ENCODE measurements around the gene E2F3. TPM values are rescaled to one million over a fixed set of nuclear protein-coding genes. Genes with fewer than 3 reads are reported as not detected.

Gene E2F3
- total RNA-seq, result 14.0 TPM
- 1 to 10 TPM; 5.2 to 8.5 (median 7.1) TPM for polyA plus RNA-seq

DNA sequence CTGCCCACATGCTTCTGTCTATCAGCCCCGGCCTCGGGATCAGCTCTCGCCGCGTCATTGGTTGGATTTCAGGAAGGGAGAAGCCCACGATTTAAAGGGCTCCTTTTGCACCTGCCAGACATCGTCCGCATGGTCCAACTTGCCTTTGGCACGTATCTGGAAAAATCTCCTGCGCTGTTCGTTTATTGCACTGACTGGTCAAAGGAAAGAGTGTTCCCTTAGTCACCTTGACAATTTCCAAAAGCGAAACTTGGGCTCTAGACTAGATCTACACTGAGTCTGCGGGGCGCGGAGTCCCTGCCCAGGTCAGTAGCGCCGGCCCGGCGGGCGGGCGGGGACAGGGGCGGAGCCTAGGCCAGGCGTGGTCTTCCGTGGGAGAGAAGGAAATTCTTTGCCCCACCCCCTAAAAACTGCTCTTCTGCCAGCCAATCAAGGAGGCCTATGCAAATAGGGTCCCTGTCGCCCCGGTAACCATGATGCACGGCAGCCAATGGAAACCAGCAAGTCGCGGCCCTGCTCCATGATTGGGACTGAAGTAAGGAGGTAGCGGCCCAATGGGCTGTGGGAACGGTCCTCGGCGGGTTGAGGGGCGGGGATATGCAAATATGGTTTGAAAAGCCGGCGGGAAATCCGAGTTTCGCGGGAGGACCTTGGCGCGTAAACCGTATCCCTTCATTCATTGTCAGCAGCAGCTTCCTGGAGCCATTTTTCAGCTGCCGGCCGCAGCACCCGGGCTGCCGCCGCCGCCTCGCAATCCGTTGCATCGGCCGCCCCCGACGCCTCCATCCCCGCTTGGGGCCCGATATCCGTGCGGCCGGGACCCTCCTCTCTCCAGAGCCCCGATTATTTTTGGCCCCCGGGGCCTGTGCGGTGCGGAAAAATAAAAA lies at the start of gene E2F3:
Gene E2F3 (plus strand): TSS at position 675 of the 887 bp plus-strand sequence. CDS start 354 bp downstream, outside the sequence.
- Mint-ChIP-seq H3K36me3 (peaks cover 3% of the 10 kb centered on the region), H3K9me3 (no peaks in the 10 kb centered on the region), H3K4me3 (peak within 1 kb of the TSS; percentile 91 to 100 (median 96)), H3K27ac (peak within 1 kb of the TSS; percentile 69 to 84 (median 72)), H3K4me1 (peaks cover 19 to 48% (median 28%) of the 10 kb centered on the region in 4 donors), H3K27me3 (no peaks in the 10 kb centered on the region)
- Histone ChIP-seq H3K27me3 (ENCODE audit: control insufficient read depth, insufficient read depth, low read length) (no peaks in the 10 kb centered on the region), H3K27ac (ENCODE audit: insufficient read depth, low read length, poor library complexity, severe bottlenecking) (peak within 1 kb of the TSS; percentile 92), H3K4me3 (ENCODE audit: low read depth, low read length) (peak within 1 kb of the TSS; percentile 96), H3K4me1 (ENCODE audit: control insufficient read depth, insufficient read depth, low read length, poor library complexity, severe bottlenecking) (peaks cover 39% of the 10 kb centered on the region), H3K9me3 (ENCODE audit: control insufficient read depth in 2 of 2, low read length in 2 of 2) (no peaks in the 10 kb centered on the region), H3K36me3 (ENCODE audit: control insufficient read depth, insufficient read depth, low read length) (no peaks in the 10 kb centered on the region)
- ATAC-seq (ENCODE audit: low read depth in 2 of 2) (peak; percentile 90 to 92), DNase-seq (peak; percentile 99 to 100 (median 99))

DNA sequence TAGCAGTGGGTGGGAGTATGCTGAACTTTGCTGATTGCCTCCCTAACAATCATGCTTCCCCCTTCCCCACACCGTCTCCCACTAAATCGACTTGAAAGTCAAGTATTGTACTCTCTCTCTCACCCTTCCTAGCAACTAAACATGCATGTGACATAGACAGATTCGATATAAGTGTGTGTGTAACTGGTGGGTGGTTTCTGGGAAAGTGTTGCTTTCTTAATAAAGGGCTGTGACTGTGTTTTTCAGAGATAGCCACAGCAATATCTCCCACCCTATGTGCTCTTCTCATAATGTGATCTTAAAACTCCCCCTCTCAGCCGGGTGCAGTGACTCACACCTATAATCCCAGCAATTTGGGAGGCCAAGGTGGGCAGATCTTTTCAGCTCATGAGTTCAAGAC lies 49.3 kb upstream of the E2F3 start:
- Mint-ChIP-seq H3K9me3 (peaks cover 0 to 8% (median 2%) of the 10 kb centered on the region in 7 donors), H3K27me3 (peaks cover 11% of the 10 kb centered on the region), H3K27ac (no peak overlapping the region), H3K4me1 (peaks cover 4 to 6% (median 5%) of the 10 kb centered on the region in 4 donors), H3K36me3 (no peaks in the 10 kb centered on the region), H3K4me3 (no peak overlapping the region)
- ATAC-seq (ENCODE audit: low read depth in 2 of 2), result no peak
- H3K36me3 ChIP-seq (ENCODE audit: control insufficient read depth, insufficient read depth, low read length), result no peaks in the 10 kb centered on the region
- peaks cover 0 to 5% of the 10 kb centered on the region in 2 experiments for H3K9me3 ChIP-seq (ENCODE audit: control insufficient read depth in 2 of 2, low read length in 2 of 2)
- H3K4me3 ChIP-seq (ENCODE audit: low read depth, low read length), result no peak overlapping the region
- no peaks in the 10 kb centered on the region for H3K4me1 ChIP-seq (ENCODE audit: control insufficient read depth, insufficient read depth, low read length, poor library complexity, severe bottlenecking)
- peaks cover 2% of the 10 kb centered on the region for H3K27me3 ChIP-seq (ENCODE audit: control insufficient read depth, insufficient read depth, low read length)
- H3K27ac ChIP-seq (ENCODE audit: insufficient read depth, low read length, poor library complexity, severe bottlenecking), result no peak overlapping the region
- DNase-seq, result no peak

GRCh38 chr6:20353134-20353533 lies 48.5 kb upstream of the E2F3 start:
- H3K4me3 ChIP-seq (ENCODE audit: low read depth, low read length), result no peak overlapping the region
- peaks cover 4% of the 10 kb centered on the region for H3K36me3 Mint-ChIP-seq
- H3K4me1 ChIP-seq (ENCODE audit: control insufficient read depth, insufficient read depth, low read length, poor library complexity, severe bottlenecking), result no peaks in the 10 kb centered on the region
- peaks cover 0 to 8% (median 2%) of the 10 kb centered on the region in 7 donors for H3K9me3 Mint-ChIP-seq
- H3K27ac Mint-ChIP-seq, result no peak overlapping the region
- H3K9me3 ChIP-seq (ENCODE audit: control insufficient read depth in 2 of 2, low read length in 2 of 2), result peaks cover 0 to 5% of the 10 kb centered on the region in 2 experiments
- DNase-seq (no peak), ATAC-seq (ENCODE audit: low read depth in 2 of 2) (no peak)
- no peak overlapping the region for H3K27ac ChIP-seq (ENCODE audit: insufficient read depth, low read length, poor library complexity, severe bottlenecking)
- H3K4me1 Mint-ChIP-seq, result peaks cover 4 to 9% (median 6%) of the 10 kb centered on the region in 4 donors
- H3K27me3 ChIP-seq (ENCODE audit: control insufficient read depth, insufficient read depth, low read length), result peaks cover 2% of the 10 kb centered on the region
- no peaks in the 10 kb centered on the region for H3K36me3 ChIP-seq (ENCODE audit: control insufficient read depth, insufficient read depth, low read length)
- peaks cover 11% of the 10 kb centered on the region for H3K27me3 Mint-ChIP-seq
- no peak overlapping the region for H3K4me3 Mint-ChIP-seq

DNA sequence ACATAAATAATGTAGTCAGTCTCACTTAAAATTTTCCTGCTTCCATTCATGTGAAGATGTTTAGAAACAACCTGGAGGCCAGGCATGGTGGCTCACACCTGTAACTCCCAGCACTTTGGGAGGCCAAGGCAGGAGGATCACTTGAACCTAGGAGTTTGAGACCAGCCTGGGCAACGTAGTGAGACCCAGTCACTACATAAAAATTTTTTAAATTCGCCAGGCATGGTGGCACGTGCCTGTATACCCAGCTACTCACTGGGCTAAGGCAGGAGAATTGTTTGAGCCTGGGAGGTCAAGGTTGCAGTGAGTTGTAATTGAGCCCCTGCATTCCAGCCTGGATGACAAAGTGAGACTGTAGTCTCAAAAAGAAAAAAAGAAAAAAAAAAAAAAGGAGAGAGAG lies 47.3 kb upstream of the E2F3 start:
- DNase-seq (no peak), ATAC-seq (ENCODE audit: low read depth in 2 of 2) (no peak)
- Mint-ChIP-seq H3K27me3 (peaks cover 16% of the 10 kb centered on the region), H3K9me3 (peaks cover 0 to 8% (median 2%) of the 10 kb centered on the region in 7 donors), H3K4me3 (no peak overlapping the region), H3K4me1 (peaks cover 4 to 11% (median 7%) of the 10 kb centered on the region in 4 donors), H3K27ac (no peak overlapping the region), H3K36me3 (peaks cover 4% of the 10 kb centered on the region)
- no peaks in the 10 kb centered on the region for H3K4me1 ChIP-seq (ENCODE audit: control insufficient read depth, insufficient read depth, low read length, poor library complexity, severe bottlenecking)
- no peaks in the 10 kb centered on the region for H3K36me3 ChIP-seq (ENCODE audit: control insufficient read depth, insufficient read depth, low read length)
- no peak overlapping the region for H3K27ac ChIP-seq (ENCODE audit: insufficient read depth, low read length, poor library complexity, severe bottlenecking)
- H3K9me3 ChIP-seq (ENCODE audit: control insufficient read depth in 2 of 2, low read length in 2 of 2), result peaks cover 0 to 5% of the 10 kb centered on the region in 2 experiments
- no peak overlapping the region for H3K4me3 ChIP-seq (ENCODE audit: low read depth, low read length)
- peaks cover 2% of the 10 kb centered on the region for H3K27me3 ChIP-seq (ENCODE audit: control insufficient read depth, insufficient read depth, low read length)

GRCh38 chr6:20360471-20361119 lies 41.1 kb upstream of the E2F3 start:
- peaks cover 12% of the 10 kb centered on the region for H3K4me1 ChIP-seq (ENCODE audit: control insufficient read depth, insufficient read depth, low read length, poor library complexity, severe bottlenecking)
- no peak overlapping the region for H3K27ac Mint-ChIP-seq
- no peak for DNase-seq

DNA sequence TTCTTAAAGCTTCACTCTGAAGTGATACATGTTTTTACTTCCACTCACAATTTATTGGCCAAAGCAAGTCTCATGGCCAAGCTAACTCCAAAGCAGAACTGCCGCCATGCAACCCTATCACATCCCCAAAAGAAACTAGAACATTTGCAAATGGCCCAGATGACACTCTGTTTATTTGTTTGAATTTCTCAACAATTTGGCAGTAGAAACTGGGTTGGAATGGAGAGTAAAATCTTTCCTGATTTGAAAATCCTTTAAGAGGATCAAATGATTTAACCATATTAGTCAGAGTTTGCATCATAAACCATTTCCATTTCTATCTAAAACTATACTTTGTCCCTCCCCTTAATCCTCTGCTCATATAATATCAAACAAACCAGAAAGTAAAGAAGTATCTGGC lies 39.1 kb upstream of the E2F3 start:
- peaks cover 8% of the 10 kb centered on the region for H3K36me3 Mint-ChIP-seq
- Histone ChIP-seq H3K27me3 (ENCODE audit: control insufficient read depth, insufficient read depth, low read length) (no peaks in the 10 kb centered on the region), H3K4me3 (ENCODE audit: low read depth, low read length) (no peak overlapping the region), H3K36me3 (ENCODE audit: control insufficient read depth, insufficient read depth, low read length) (no peaks in the 10 kb centered on the region), H3K27ac (ENCODE audit: insufficient read depth, low read length, poor library complexity, severe bottlenecking) (no peak overlapping the region), H3K9me3 (ENCODE audit: control insufficient read depth in 2 of 2, low read length in 2 of 2) (no peaks in the 10 kb centered on the region), H3K4me1 (ENCODE audit: control insufficient read depth, insufficient read depth, low read length, poor library complexity, severe bottlenecking) (peaks cover 32% of the 10 kb centered on the region)
- H3K9me3 Mint-ChIP-seq, result peaks cover 0 to 5% (median 3%) of the 10 kb centered on the region in 7 donors
- peak overlapping the region in 1 of 3 donors; percentile 4 for H3K27ac Mint-ChIP-seq
- no peak overlapping the region for H3K4me3 Mint-ChIP-seq
- peaks cover 9% of the 10 kb centered on the region for H3K27me3 Mint-ChIP-seq
- peaks cover 15 to 42% (median 32%) of the 10 kb centered on the region in 4 donors for H3K4me1 Mint-ChIP-seq
- no peak for ATAC-seq (ENCODE audit: low read depth in 2 of 2)
- no peak for DNase-seq

More at GRCh38 chr6:20360471-20361119, 41.1 kb upstream of the E2F3 start:
- no peaks in the 10 kb centered on the region for H3K27me3 ChIP-seq (ENCODE audit: control insufficient read depth, insufficient read depth, low read length)
- ATAC-seq (ENCODE audit: low read depth in 2 of 2), result no peak
- H3K36me3 ChIP-seq (ENCODE audit: control insufficient read depth, insufficient read depth, low read length), result no peaks in the 10 kb centered on the region
- H3K4me3 Mint-ChIP-seq, result no peak overlapping the region
- H3K36me3 Mint-ChIP-seq, result peaks cover 4% of the 10 kb centered on the region
- H3K9me3 Mint-ChIP-seq, result peaks cover 0 to 7% (median 4%) of the 10 kb centered on the region in 7 donors
- peaks cover 9% of the 10 kb centered on the region for H3K27me3 Mint-ChIP-seq
- no peak overlapping the region for H3K4me3 ChIP-seq (ENCODE audit: low read depth, low read length)
- peaks cover 7 to 26% (median 15%) of the 10 kb centered on the region in 4 donors for H3K4me1 Mint-ChIP-seq
- no peak overlapping the region for H3K27ac ChIP-seq (ENCODE audit: insufficient read depth, low read length, poor library complexity, severe bottlenecking)
- H3K9me3 ChIP-seq (ENCODE audit: control insufficient read depth in 2 of 2, low read length in 2 of 2), result no peaks in the 10 kb centered on the region

DNA sequence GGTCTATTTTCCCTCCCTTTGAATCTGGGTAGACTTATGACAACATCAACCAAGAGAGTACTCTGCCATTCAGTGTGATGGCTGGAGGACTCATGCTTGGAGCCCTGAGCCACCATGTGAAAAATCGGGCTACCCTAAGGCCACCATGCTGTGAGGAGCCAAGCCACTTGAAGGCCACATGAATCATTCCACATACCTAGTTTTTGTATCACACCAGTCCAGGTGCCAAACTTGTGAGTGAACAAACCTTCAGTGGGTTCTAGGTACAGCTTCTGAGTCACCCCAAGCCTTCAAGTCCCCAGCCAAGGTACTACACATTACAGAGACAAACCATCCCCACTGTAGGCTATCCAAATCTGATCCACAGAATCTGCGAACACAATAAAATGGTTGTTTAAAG lies 37.4 kb upstream of the E2F3 start:
- H3K27me3 ChIP-seq (ENCODE audit: control insufficient read depth, insufficient read depth, low read length), result no peaks in the 10 kb centered on the region
- Mint-ChIP-seq H3K9me3 (peaks cover 0 to 5% (median 3%) of the 10 kb centered on the region in 7 donors), H3K4me1 (peaks cover 22 to 54% (median 40%) of the 10 kb centered on the region in 4 donors), H3K36me3 (peaks cover 4% of the 10 kb centered on the region), H3K27ac (peak overlapping the region in 2 of 3 donors; percentile 67 to 73), H3K27me3 (peaks cover 4% of the 10 kb centered on the region), H3K4me3 (no peak overlapping the region)
- DNase-seq (no peak), ATAC-seq (ENCODE audit: low read depth in 2 of 2) (no peak)
- no peak overlapping the region for H3K4me3 ChIP-seq (ENCODE audit: low read depth, low read length)
- peaks cover 48% of the 10 kb centered on the region for H3K4me1 ChIP-seq (ENCODE audit: control insufficient read depth, insufficient read depth, low read length, poor library complexity, severe bottlenecking)
- no peaks in the 10 kb centered on the region for H3K36me3 ChIP-seq (ENCODE audit: control insufficient read depth, insufficient read depth, low read length)
- no peak overlapping the region for H3K27ac ChIP-seq (ENCODE audit: insufficient read depth, low read length, poor library complexity, severe bottlenecking)
- H3K9me3 ChIP-seq (ENCODE audit: control insufficient read depth in 2 of 2, low read length in 2 of 2), result no peaks in the 10 kb centered on the region
